Measurements from ENCODE around the gene HSBP1.
A peak's percentile ranks its signal among the peaks of the same experiment; 100 is the strongest.

HSBP1 gene

GRCh38 chr16:83804366-83804765 lies 3.4 kb upstream of the HSBP1 start:
- DNase-seq: no peak

GRCh38 chr16:83806036-83806435 lies 1.7 kb upstream of the HSBP1 start:
- no peak for DNase-seq

DNA sequence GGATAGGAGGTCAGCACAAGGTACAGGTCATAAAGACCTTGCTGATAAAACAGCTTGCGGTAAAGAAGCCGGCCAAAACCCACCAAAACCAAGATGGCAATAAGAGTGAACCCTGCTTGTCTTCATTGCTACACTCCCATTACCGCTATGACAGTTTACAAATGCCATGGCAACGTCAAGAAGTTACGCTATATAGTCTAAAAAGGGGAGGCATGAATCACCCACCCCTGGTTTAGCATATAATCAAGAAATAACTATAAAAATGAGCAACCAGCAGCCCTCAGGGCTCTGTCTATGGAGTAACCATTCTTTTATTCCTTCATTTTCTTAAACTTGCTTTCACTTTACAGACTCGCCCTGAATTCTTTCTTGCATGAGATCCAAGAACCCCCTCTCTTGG lies 1.0 kb upstream of the HSBP1 start:
- DNase-seq: no peak

GRCh38 chr16:83807327-83807709 lies 460 bp upstream of the HSBP1 start:
- DNase-seq: no peak

- DNase-seq: no peak
Measured at GRCh38 chr16:83808573-83809014, 816 bp downstream of the HSBP1 start.

- no peak for DNase-seq
Measured at GRCh38 chr16:83809092-83809491, 1.3 kb downstream of the HSBP1 start.

GRCh38 chr16:83810901-83811300 lies 3.1 kb downstream of the HSBP1 start:
- DNase-seq: no peak

GRCh38 chr16:83813823-83814658 lies 6.3 kb downstream of the HSBP1 start:
- no peak for DNase-seq

GRCh38 chr16:83814659-83814985 lies 6.8 kb downstream of the HSBP1 start:
- no peak for DNase-seq

- no peak for DNase-seq
Measured at GRCh38 chr16:83817022-83817421, 9.2 kb downstream of the HSBP1 start.

DNA sequence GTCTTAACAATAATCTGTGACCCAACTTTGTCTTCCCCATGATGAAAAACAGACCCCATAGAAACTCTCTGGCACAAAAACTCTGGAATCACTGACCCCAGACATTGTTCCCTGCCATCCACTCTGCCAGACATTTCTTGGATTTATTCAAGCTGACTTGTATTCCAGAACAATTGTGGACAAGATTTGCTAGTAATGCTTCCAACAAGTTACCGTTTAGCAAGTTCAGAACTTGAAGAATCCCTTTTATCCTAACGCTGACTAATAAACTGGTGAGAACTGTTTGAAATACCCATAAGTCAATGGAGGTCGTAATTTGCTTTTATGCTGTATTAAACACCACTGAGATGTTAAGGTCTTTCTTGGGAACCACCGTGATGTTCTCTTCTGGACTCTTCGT lies 10.5 kb downstream of the HSBP1 start:
- no peak for DNase-seq

DNA sequence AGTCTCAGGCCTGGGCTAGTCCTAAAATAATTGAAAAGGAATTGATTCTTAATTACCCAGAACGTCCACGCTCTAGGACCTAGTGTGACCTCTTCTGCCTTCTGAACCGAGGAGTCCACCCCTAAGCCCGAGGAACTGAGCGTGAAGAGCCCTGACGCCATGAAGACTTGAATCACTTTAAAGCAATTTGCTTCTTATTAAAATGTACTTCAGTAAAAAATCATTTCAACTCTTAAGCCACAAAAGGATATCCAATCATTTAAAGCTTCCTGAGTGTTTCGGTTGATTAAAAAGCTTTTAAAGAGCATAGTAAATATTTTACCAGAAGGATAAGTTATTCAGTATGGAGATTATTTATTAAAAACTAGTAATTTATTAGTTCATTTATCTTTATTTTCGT lies 11.6 kb downstream of the HSBP1 start:
- no peak for DNase-seq

DNA sequence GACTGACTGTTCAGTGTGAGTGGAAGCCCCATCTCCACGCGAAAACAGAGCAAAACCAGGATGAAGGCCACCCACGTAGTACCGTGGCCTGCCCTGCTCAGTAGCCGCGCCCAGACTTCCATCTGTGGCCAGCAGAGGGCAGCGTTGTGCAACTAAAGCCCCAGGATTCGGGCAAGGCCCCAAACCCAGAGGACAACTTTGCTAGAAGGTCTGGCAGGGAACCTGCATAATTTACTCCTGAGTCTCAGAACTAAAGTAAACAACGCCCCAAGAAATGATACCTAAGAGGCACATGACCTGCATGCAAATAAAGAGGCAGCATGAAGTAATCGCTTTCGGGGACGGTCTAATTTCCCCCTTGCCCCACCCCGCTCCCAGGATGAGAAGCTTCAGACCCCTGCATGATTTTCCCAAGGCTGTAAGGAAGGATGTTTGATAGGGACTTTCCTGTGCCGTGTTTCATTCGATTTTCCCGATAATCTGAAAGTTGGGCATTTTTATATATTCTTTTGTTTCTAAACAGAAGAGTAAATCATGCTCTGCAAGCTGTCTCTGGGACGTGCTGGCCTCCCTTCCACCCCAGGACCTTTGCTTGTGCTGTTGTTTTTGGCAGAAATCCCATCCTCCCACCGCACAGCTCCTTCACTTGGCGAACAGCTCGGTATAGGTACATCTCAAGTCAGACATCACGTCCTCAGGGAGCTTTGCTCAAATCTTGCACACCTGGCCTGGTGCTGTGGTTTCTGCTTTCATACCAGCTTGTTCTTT lies 18.6 kb downstream of the HSBP1 start:
- peak; percentile 85 to 87 for DNase-seq

DNA sequence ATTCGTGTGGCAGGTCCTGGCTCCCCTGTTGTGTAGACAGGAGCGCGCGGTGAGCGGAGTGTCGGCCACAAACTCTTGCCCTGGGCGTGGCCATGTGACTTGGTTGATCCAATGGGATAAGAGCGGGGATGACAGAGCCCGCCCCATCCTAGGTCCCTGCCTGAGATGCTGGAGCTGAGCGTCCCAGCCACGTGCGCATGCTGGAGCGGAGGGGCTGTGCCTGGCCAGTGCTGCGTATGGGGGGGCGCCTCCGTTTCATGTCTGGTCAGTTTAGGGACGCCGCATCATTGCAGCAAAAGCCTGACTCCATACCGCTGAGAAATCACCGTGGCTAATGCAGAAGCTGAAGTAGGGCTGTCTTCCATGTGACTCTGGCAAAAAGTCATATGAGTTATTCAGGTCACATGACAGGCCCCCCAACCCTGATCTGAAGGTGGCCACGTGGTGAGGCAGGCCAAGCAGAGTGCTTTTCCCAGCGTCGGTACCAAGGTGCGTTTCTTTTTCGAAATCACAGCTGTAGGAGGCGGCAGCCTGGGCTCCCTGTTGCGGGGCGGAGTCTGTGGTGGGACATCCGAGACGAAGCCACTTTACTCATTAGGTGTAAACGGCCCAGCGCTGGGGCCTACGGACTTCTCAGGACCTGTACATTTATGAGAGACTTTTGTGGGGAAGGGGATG lies 22.5 kb downstream of the HSBP1 start:
- no peak for DNase-seq

DNA sequence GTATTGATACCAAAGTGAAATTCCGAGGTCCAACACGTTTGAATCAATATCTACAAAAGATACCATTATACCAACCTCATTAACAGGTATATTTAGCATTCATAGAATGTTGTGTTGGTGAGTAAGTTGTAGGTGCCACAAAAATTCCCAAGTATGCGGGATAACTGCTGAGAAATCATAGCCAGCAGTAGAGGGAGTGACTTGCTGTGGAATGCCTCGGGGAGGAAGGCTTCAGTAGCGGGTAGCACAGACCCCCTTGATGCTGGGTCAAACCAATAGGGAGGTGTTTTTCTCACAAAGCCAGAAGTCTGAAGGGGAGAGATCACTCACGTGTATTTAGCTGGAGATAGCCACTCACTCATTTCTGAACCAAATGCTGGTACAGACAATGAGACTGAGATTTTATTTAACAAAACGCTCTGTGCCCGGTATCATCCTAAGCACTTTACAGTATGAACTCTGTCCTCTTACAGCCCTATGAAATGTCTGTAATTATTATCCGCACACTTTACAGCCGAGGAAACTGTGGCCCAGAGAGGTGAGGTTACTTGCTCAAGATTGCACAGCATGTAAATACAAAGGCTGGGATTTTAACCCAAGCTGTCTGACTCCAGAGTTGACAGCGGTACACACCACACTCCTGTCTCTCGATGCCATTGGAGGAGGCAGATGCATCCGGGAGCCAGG lies 23.1 kb downstream of the HSBP1 start:
- no peak for DNase-seq

- no peak for DNase-seq
Measured at GRCh38 chr16:83831456-83831987, 23.7 kb downstream of the HSBP1 start.

GRCh38 chr16:83833921-83834320 lies 26.1 kb downstream of the HSBP1 start:
- DNase-seq: no peak

GRCh38 chr16:83835586-83836566 lies 28.1 kb downstream of the HSBP1 start:
- no peak for DNase-seq

DNA sequence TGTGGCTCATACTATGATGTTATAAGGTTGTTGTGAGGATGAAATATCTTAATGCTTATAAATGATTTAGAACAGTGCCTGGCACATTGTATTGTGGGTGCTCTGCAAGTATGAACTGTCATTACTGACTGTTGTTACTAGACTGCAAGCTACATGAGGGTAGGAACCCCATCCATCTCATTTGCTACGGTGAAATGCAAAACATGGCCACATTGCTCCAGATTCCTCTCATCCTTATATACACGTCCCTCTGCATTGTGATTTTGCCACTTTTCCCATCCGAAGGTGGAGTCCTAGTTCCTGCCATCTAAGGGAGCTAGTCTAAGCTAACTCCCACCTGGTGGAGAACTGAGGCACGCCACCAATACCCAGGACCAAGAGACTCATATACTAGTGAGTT lies 29.8 kb downstream of the HSBP1 start:
- no peak for DNase-seq

DNA sequence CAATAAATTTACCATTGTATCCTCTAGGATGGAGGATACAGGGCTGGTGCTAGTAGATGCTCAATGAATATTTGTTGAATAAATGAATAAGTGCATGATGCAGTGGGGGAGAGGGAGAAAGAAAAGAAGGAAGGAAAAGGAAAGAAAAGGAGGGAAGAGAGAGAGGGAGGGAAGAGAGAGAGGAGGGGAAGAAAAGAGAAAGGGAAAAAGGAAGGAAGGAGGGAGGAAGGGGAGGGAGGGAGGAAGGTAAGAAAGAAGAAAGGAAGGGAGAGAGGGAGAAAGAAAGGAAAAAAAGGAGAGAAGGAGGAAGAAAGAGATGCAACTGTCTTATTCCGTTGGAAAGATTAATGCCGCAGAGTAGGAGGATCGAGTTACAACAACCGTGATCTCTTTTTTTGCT lies 30.4 kb downstream of the HSBP1 start:
- no peak for DNase-seq

DNA sequence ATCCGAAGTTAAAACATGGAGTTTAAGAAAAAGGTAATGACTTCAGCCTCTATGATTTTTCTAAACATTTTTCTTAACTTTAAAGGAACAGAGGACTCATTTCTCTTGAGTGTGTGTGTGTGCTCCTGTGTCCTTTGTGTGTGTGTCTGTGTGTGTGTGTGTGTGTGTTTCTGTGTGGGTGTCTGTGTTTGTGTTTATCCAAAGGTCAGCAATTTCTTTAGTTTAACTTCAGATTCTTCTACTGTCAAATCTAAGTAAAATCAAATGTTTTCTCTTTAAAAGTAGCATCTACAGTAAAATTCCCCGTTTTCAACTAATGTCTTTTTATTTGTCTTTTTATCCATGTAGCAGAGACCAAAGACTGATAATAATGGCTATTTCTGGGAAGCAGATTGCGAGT lies 31.8 kb downstream of the HSBP1 start:
- DNase-seq: no peak
